Mesendoderm (in vitro differentiated cells): Measurements from ENCODE around the gene C19orf18. TPM values are rescaled to one million over a fixed set of nuclear protein-coding genes. Genes with fewer than 3 reads are reported as not detected.

ENCODE experiments used
- DNase-seq: peaks from one replicate; pipeline ENCODE4 v3.0.0; 2013
- H2AK5ac ChIP-seq: 2 replicates; pipeline ENCODE4 v1.6.1; 2013; ENCODE audit warnings: low read length, inconsistent platforms
- H2BK120ac ChIP-seq: 2 replicates; pipeline ENCODE4 v1.6.1; 2013; ENCODE audit warnings: low read depth, mild to moderate bottlenecking, low read length, moderate library complexity, mixed read lengths
- H2BK15ac ChIP-seq: replicated peaks from 2 replicates; pipeline ENCODE4 v1.6.1; 2013; ENCODE audit warnings: low read depth, mild to moderate bottlenecking, moderate library complexity
- H2BK5ac ChIP-seq: 2 replicates; pipeline ENCODE4 v1.6.1; 2013; ENCODE audit warnings: low read length, inconsistent platforms
- H3K18ac ChIP-seq: 2 replicates; pipeline ENCODE4 v1.6.1; 2013; ENCODE audit warnings: mild to moderate bottlenecking, low read length, mixed read lengths
- H3K23ac ChIP-seq: one replicate; pipeline ENCODE4 v1.6.1; 2013; ENCODE audit warnings: low read length
- H3K27ac ChIP-seq: 2 replicates; pipeline ENCODE4 v1.5.1; 2013; ENCODE audit warnings: low read depth, mild to moderate bottlenecking, inconsistent platforms, low read length, moderate library complexity
- H3K27me3 ChIP-seq: 2 replicates; pipeline ENCODE4 v1.6.1; 2013; ENCODE audit warnings: low read length, control low read depth, mild to moderate bottlenecking, inconsistent platforms; ENCODE audit not compliant: insufficient read depth, poor library complexity
- H3K36me3 ChIP-seq: 2 replicates; pipeline ENCODE4 v1.6.1; 2013; ENCODE audit warnings: low read length, inconsistent platforms; ENCODE audit not compliant: control insufficient read depth, insufficient read depth
- H3K4ac ChIP-seq: one replicate; pipeline ENCODE4 v1.6.1; 2013; ENCODE audit warnings: low read depth, mild to moderate bottlenecking, low read length, moderate library complexity
- H3K4me1 ChIP-seq: 2 replicates; pipeline ENCODE4 v1.6.1; 2013; ENCODE audit warnings: low read depth, low read length, inconsistent platforms; ENCODE audit not compliant: control insufficient read depth
- H3K4me2 ChIP-seq: 2 replicates; pipeline ENCODE4 v1.6.1; 2013; ENCODE audit warnings: low read length
- H3K4me3 ChIP-seq: 2 replicates; pipeline ENCODE4 v1.5.1; 2013; ENCODE audit warnings: mild to moderate bottlenecking, low read length
- H3K56ac ChIP-seq: one replicate; pipeline ENCODE4 v1.6.1; 2013; ENCODE audit warnings: low read length
- H3K79me1 ChIP-seq: 2 replicates; pipeline ENCODE4 v1.6.1; 2013; ENCODE audit warnings: low read length, inconsistent platforms
- H3K79me2 ChIP-seq: 2 replicates; pipeline ENCODE4 v1.6.1; 2013; ENCODE audit warnings: mild to moderate bottlenecking, low read length; ENCODE audit not compliant: control insufficient read depth, insufficient read depth
- H3K9ac ChIP-seq: 2 replicates; pipeline ENCODE4 v1.6.1; 2013; ENCODE audit warnings: low read length, inconsistent platforms
- H4K5ac ChIP-seq: one replicate; pipeline ENCODE4 v1.6.1; 2013; ENCODE audit warnings: low read length
- H4K8ac ChIP-seq: one replicate; pipeline ENCODE4 v1.6.1; 2013; ENCODE audit warnings: low read depth, mild to moderate bottlenecking, control low read depth, low read length, moderate library complexity
- WGBS: extraction: QIAGEN DNeasy Blood & Tissue Kit; methylation state at CpG from one replicate; pipeline ENCODE4 v1.1.7; 2013; ENCODE audit warnings: low lambda C conversion rate, missing lambda C conversion rate; ENCODE audit not compliant: insufficient coverage; ENCODE audit errors: extremely low coverage; 5-methylcytosine and 5-hydroxymethylcytosine counted together
- polyA plus RNA-seq, 2 experiments: library from polyadenylated mRNA; stranded (reverse); fragments of 200-250 nt; gene quantifications; one replicate each; pipeline ENCODE4 v1.2.3, GENCODE V29; 2013

C19orf18 gene
- polyA plus RNA-seq (2013, experiment 1 of 2), result 0.62 TPM
- 0.43 TPM for polyA plus RNA-seq (2013, experiment 2 of 2)

DNA sequence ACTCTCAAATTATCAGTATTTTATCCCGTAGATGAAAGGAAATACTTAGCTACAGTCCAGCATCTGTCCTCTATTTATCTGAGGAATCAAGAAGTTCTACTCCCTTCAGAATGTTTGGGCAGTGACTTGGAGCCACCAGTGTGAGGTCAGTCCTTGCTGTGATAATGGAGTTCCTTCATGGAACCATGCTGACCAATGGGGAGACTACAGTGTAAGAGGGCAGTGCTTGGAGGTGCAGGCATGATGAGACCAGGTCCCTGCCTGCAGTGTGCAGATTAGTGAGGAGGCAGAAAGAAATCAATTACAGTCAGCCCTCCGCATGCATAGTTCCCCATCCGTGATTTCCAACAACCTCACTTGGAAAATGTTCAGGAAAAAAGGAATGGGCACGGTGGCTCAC, at the start of gene C19orf18:
C19orf18 (minus strand) TSS at position 101 of the 400 bp plus-strand sequence. CDS start 102 bp downstream, outside the sequence.
- no peak within 1 kb of the TSS for H3K27ac ChIP-seq
- H3K23ac ChIP-seq, result no peak within 1 kb of the TSS
- H3K79me1 ChIP-seq, result no peaks in the 10 kb centered on the region
- DNase-seq, result no peak
- no peak within 1 kb of the TSS for H3K4ac ChIP-seq
- no CpG with 5 or more reads among the region's 4 CpGs for WGBS
- no peaks in the 10 kb centered on the region for H3K27me3 ChIP-seq
- H4K8ac ChIP-seq, result no peak within 1 kb of the TSS
- no peaks in the 10 kb centered on the region for H3K79me2 ChIP-seq
- H3K4me3 ChIP-seq, result no peak within 1 kb of the TSS
- no peak within 1 kb of the TSS for H2BK120ac ChIP-seq
- no peak within 1 kb of the TSS for H2BK5ac ChIP-seq
- no peak within 1 kb of the TSS for H3K56ac ChIP-seq
- H3K9ac ChIP-seq, result no peak within 1 kb of the TSS
- no peak within 1 kb of the TSS for H2BK15ac ChIP-seq
- H3K18ac ChIP-seq, result no peak within 1 kb of the TSS
- H3K4me1 ChIP-seq, result no peaks in the 10 kb centered on the region
- H3K4me2 ChIP-seq, result no peak within 1 kb of the TSS
- no peak within 1 kb of the TSS for H2AK5ac ChIP-seq
- H4K5ac ChIP-seq, result no peak within 1 kb of the TSS
- peaks cover 2% of the 10 kb centered on the region for H3K36me3 ChIP-seq

DNA sequence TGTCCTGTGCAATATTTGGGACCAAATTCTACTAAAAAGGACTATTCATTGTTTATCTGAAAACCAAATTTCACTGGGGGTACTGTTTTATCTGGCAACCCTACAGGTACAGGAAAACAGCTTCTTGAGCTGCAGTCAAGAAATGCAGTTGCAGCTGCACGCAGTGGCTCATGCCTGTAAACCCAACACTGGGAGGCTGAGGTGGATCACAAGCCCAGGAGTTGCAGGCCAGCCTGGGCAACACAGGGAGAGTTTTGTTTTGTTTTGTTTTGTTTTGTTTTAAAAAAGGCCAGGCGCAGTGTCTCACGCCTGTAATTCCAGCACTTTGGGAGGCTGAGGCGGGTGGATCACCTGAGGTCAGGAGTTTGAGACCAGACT, 47.9 kb upstream of the C19orf18 start:
- WGBS, result no CpG with 5 or more reads among the region's 4 CpGs
- Histone ChIP-seq H3K4me1 (no peaks in the 10 kb centered on the region), H3K56ac (no peak overlapping the region), H2BK5ac (no peak overlapping the region), H3K4me3 (no peak overlapping the region), H3K79me2 (no peaks in the 10 kb centered on the region), H3K79me1 (no peaks in the 10 kb centered on the region), H3K27ac (no peak overlapping the region), H3K23ac (no peak overlapping the region), H3K9ac (no peak overlapping the region), H3K4ac (no peak overlapping the region), H3K4me2 (no peak overlapping the region), H2BK15ac (no peak overlapping the region), H2BK120ac (no peak overlapping the region), H3K18ac (no peak overlapping the region), H4K5ac (no peak overlapping the region), H3K36me3 (no peaks in the 10 kb centered on the region), H4K8ac (no peak overlapping the region), H3K27me3 (no peaks in the 10 kb centered on the region), H2AK5ac (no peak overlapping the region)
- DNase-seq, result no peak

DNA sequence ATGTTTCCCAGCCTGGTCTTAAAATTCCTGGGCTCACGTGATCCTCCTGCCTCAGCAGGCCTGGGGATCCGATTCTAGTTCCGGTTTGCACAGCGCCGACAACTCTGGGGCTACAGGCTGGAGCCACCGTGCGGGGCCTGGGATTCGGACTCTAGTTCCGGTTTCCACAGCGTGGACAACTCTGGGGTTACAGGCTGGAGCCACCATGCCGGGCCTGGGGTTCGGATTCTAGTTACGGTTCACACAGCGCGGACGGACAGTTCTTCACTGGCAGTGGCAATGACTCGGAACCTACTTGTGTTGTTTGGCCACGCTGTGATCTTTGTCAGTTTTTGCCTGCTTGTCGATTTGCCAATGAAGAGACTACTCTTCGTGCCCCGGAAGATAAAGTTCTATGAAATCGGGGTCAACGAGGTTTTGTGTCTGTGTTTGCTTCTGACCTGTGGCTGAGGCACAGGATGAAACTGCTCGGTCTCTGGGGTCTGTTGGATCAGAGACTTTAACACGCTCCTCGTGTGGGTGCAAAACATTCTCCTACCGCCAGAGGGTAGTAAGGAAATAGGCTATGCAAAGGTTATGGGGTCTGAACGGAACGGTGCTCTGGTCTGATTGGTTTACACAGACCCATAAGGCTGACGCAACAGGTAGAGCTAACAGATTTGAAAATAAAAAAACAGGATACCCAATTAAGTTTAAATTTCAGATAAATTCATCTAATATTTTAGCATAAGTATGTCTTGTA, 47.4 kb upstream of the C19orf18 start:
- WGBS, result no CpG with 5 or more reads among the region's 30 CpGs
- no peak overlapping the region for H3K4ac ChIP-seq
- DNase-seq, result peak; percentile 92

DNA sequence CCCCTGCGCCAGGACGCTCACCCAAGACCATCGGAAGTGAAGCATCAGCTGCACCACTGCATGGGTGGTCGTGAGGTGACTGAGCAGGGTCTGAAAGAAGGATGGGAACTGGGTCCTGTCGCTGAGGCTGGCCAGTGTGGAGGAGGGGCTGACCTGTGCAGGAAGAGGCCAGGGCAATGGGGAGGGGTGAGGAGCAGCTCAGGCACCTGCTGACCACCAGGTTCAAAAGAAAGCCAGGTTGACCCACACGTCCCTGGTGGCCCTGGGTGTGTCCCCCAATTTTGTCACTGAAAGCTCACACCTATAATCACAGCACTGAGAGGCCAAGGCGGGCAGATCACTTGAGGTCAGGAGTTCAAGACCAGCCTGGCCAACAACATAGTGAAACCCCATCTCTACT, 45.8 kb upstream of the C19orf18 start:
- H2BK120ac ChIP-seq, result no peak overlapping the region
- no CpG with 5 or more reads among the region's 7 CpGs for WGBS
- H3K23ac ChIP-seq, result no peak overlapping the region
- H3K4ac ChIP-seq, result no peak overlapping the region
- H3K79me1 ChIP-seq, result no peaks in the 10 kb centered on the region
- no peaks in the 10 kb centered on the region for H3K4me1 ChIP-seq
- no peaks in the 10 kb centered on the region for H3K27me3 ChIP-seq
- no peak overlapping the region for H4K5ac ChIP-seq
- no peak overlapping the region for H2BK15ac ChIP-seq
- no peak overlapping the region for H3K18ac ChIP-seq
- H4K8ac ChIP-seq, result no peak overlapping the region
- no peak overlapping the region for H3K4me3 ChIP-seq
- no peaks in the 10 kb centered on the region for H3K36me3 ChIP-seq
- H3K79me2 ChIP-seq, result no peaks in the 10 kb centered on the region
- no peak overlapping the region for H3K9ac ChIP-seq
- no peak overlapping the region for H2AK5ac ChIP-seq
- H3K27ac ChIP-seq, result no peak overlapping the region
- no peak overlapping the region for H3K4me2 ChIP-seq
- no peak overlapping the region for H2BK5ac ChIP-seq
- H3K56ac ChIP-seq, result no peak overlapping the region
- no peak for DNase-seq

More for the DNA sequence above, 47.4 kb upstream of the C19orf18 start:
- Histone ChIP-seq H3K4me3 (no peak overlapping the region), H3K18ac (no peak overlapping the region), H2AK5ac (no peak overlapping the region), H3K23ac (no peak overlapping the region), H3K27ac (no peak overlapping the region), H3K36me3 (no peaks in the 10 kb centered on the region), H2BK120ac (no peak overlapping the region), H3K56ac (no peak overlapping the region), H2BK5ac (no peak overlapping the region), H3K27me3 (no peaks in the 10 kb centered on the region), H3K4me1 (no peaks in the 10 kb centered on the region), H4K8ac (no peak overlapping the region), H3K4me2 (no peak overlapping the region), H3K9ac (no peak overlapping the region), H2BK15ac (no peak overlapping the region), H4K5ac (no peak overlapping the region), H3K79me1 (no peaks in the 10 kb centered on the region), H3K79me2 (no peaks in the 10 kb centered on the region)

DNA sequence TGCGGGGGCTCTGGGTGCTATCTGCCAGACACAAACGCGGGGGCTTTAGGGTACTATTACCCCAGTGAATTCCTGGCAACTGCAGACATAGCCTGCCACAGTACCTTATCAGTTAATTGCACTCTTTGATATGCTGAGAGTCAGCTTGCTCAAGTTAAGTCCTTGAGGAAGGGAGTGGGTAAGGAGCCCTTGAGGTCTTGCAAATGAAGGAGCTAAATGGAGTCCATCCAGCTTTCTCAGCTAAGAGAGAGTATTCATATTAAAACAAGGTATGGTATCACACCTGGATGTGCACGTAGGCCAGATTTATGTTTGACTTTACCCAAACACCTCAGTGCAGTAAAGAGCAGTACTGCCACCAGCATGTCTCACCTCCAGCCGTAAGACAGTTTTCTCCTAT, 39.8 kb upstream of the C19orf18 start:
- WGBS, result no CpG with 5 or more reads among the region's 5 CpGs
- H3K9ac ChIP-seq, result no peak overlapping the region

DNA sequence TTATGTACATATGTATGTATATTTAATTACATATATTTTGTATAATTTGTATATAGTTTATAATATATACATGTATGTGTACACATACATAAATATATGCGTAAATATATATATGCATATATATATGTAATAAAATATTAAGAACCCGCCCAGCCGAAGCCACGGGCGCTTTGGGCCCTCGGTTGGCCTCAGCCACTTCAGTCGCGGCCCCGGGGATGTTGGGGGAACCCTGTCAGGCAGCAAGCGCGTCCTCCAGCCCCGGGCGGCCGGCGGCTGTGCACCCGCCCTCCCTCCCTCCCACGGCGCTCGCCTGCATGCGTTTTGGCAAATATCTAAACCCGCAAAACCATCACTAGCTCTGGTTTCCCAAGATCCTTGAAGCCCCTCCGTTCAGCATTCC, 36.2 kb upstream of the C19orf18 start:
- Histone ChIP-seq H3K56ac (no peak overlapping the region), H3K23ac (no peak overlapping the region), H3K18ac (no peak overlapping the region), H3K4me1 (no peaks in the 10 kb centered on the region), H2AK5ac (no peak overlapping the region), H2BK5ac (no peak overlapping the region), H3K27ac (no peak overlapping the region), H2BK15ac (no peak overlapping the region), H4K8ac (no peak overlapping the region), H3K79me2 (no peaks in the 10 kb centered on the region), H3K79me1 (no peaks in the 10 kb centered on the region), H3K36me3 (peaks cover 3% of the 10 kb centered on the region), H3K4me3 (no peak overlapping the region), H3K27me3 (no peaks in the 10 kb centered on the region), H3K4me2 (no peak overlapping the region), H3K4ac (no peak overlapping the region), H4K5ac (no peak overlapping the region), H2BK120ac (no peak overlapping the region), H3K9ac (no peak overlapping the region)
- no CpG with 5 or more reads among the region's 22 CpGs for WGBS
- no peak for DNase-seq

More for the DNA sequence above, 39.8 kb upstream of the C19orf18 start:
- H3K4me1 ChIP-seq, result no peaks in the 10 kb centered on the region
- no peaks in the 10 kb centered on the region for H3K79me2 ChIP-seq
- no peak overlapping the region for H3K18ac ChIP-seq
- no peaks in the 10 kb centered on the region for H3K36me3 ChIP-seq
- H4K5ac ChIP-seq, result no peak overlapping the region
- DNase-seq, result peak; percentile 71
- H3K4ac ChIP-seq, result no peak overlapping the region
- no peak overlapping the region for H2BK5ac ChIP-seq
- no peak overlapping the region for H3K56ac ChIP-seq
- H3K23ac ChIP-seq, result no peak overlapping the region
- no peak overlapping the region for H3K27ac ChIP-seq
- no peak overlapping the region for H2BK15ac ChIP-seq
- H4K8ac ChIP-seq, result no peak overlapping the region
- no peaks in the 10 kb centered on the region for H3K27me3 ChIP-seq
- H2AK5ac ChIP-seq, result no peak overlapping the region
- no peak overlapping the region for H3K4me2 ChIP-seq
- H2BK120ac ChIP-seq, result no peak overlapping the region
- H3K79me1 ChIP-seq, result no peaks in the 10 kb centered on the region
- H3K4me3 ChIP-seq, result no peak overlapping the region
